ENCODE results near the gene SLC22A5.

GRCh38 chr5:132418881-132419280, 49.4 kb downstream of the SLC22A5 start:
- TF ChIP-seq RAD21 (IDR thresholded peaks at IDR 0.05; ENCODE audit: low read depth) (no peak), EP300 (IDR thresholded peaks at IDR 0.05; ENCODE audit: borderline replicate concordance) (no peak), REST (IDR thresholded peaks at IDR 0.05; ENCODE audit: low read depth) (no peak), TEAD4 (IDR thresholded peaks at IDR 0.05) (no peak)
